Gastrocnemius medialis (tissue), 4 donors: ENCODE data around the gene CFAP57. TPM values are rescaled to one million over a fixed set of nuclear protein-coding genes. Genes with fewer than 3 reads are reported as not detected.

Experiments used
- ATAC-seq, 2 donors: fragments of 150-250 bp; one replicate each; pipeline ENCODE4 v1.9.1; 2016
- DNase-seq, 2 donors: peaks; one replicate each; pipeline ENCODE4 v3.0.0-alpha.2; 2019
- H3K27ac ChIP-seq, 4 donors: fragments of 200-600 bp; sonication (generic); 1 replicate in 1 of 4; 2 replicates in 3 of 4; pipeline ENCODE4 v1.5.1; 2016 to 2018; ENCODE audit warnings: mild to moderate bottlenecking in 2 of 4, moderate library complexity in 1 of 4
- H3K27me3 ChIP-seq, 3 donors: fragments of 200-600 bp; sonication (generic) in 2 of 3; 1 replicate in 1 of 3; 2 replicates in 2 of 3; pipeline versions ENCODE4 v1.5.1 to v1.6.0; 2016 to 2019; ENCODE audit warnings: mild to moderate bottlenecking in 1 of 3, moderate library complexity in 1 of 3
- H3K36me3 ChIP-seq, 2 donors: fragments of 200-600 bp; sonication (generic) in 1 of 2; one replicate each; pipeline ENCODE4 v1.5.1; 2017 to 2018
- H3K4me1 ChIP-seq, 2 donors: fragments of 200-600 bp; sonication (generic) in 1 of 2; one replicate each; pipeline ENCODE4 v1.5.1; 2016 to 2017; ENCODE audit warnings: mild to moderate bottlenecking in 2 of 2
- H3K4me3 ChIP-seq, 4 donors: fragments of 200-600 bp; sonication (generic) in 3 of 4; 1 replicate in 1 of 4; 2 replicates in 3 of 4; pipeline ENCODE4 v1.5.1; 2016 to 2019; ENCODE audit warnings: mild to moderate bottlenecking in 2 of 4
- H3K9me3 ChIP-seq, 3 donors: fragments of 200-600 bp; sonication (generic) in 2 of 3; 1 replicate in 1 of 3; 2 replicates in 2 of 3; pipeline ENCODE4 v1.5.1; 2016 to 2019
- POLR2A ChIP-seq, 2 donors: fragments of 450-650 bp; IDR thresholded peaks; one replicate each; pipeline ENCODE4 v1.6.1; 2017; ENCODE audit warnings: antibody characterized with exemption in 2 of 2, mild to moderate bottlenecking in 2 of 2, moderate library complexity in 2 of 2
- in situ Hi-C, 4 donors: fragments of 200-750 bp; cut with MboI; loops; one replicate each; pipeline versions ENCODE4 v1.15.0 to v1.8.0; 2017; ENCODE audit warnings: low sequenced_read_pairs in 4 of 4
- intact Hi-C: fragments of 100-400 bp; cut with DNase I; formaldehyde crosslinking; loops from one replicate; pipeline ENCODE4 v1.15.1; 2023; ENCODE audit warnings: low total_unique reads
- microRNA-seq, 2 donors: library from miRNA; unstranded; fragments of <30 nt; microRNA quantifications; one replicate each; pipeline ENCODE4, GENCODE V29; 2016; ENCODE audit warnings: borderline replicate concordance in 2 of 2
- total RNA-seq, 4 donors: library from RNA; depleted of rRNA; stranded (reverse); fragments of >200 nt; gene quantifications; one replicate each; pipeline versions ENCODE4 v1.1.0 to v1.2.3, GENCODE V29; 2016
- TF ChIP-seq, protein P1 (sequence below), 5 experiments: fragments of 450-650 bp in 3 of 5; fragments of 200-600 bp in 2 of 5; sonication (generic) in 2 of 5; IDR thresholded peaks in 4 of 5; conservative IDR thresholded peaks in 1 of 5; 1 replicate in 4 of 5; 2 replicates in 1 of 5; pipeline ENCODE4 v1.5.1; 2016 to 2019; ENCODE audit warnings: antibody characterized with exemption in 5 of 5, mild to moderate bottlenecking in 3 of 5, moderate library complexity in 3 of 5

CFAP57 gene
- total RNA-seq, 4 donors from 2014 or later, result 0.10 to 0.13 TPM; not detected in 2

GRCh38 chr1:43302721-43303470 is 130.8 kb downstream of the CFAP57 start:
- H3K36me3 ChIP-seq, result no peaks in the 10 kb centered on the region
- in situ Hi-C loops (no loop called here), intact Hi-C loops (loop anchor here (5.0 kb wide), 1 partner anchor 66 kb away; no protein-coding TSS in a partner anchor)
- no peaks in the 10 kb centered on the region for H3K9me3 ChIP-seq
- no peak for ATAC-seq
- peak overlapping the region; percentile 70 to 81 (median 74) for H3K27ac ChIP-seq
- no peaks in the 10 kb centered on the region for H3K4me1 ChIP-seq
- DNase-seq, result no peak
- no peak for TF ChIP-seq POLR2A (IDR thresholded peaks at IDR 0.05)
- TF ChIP-seq, protein P1, sequence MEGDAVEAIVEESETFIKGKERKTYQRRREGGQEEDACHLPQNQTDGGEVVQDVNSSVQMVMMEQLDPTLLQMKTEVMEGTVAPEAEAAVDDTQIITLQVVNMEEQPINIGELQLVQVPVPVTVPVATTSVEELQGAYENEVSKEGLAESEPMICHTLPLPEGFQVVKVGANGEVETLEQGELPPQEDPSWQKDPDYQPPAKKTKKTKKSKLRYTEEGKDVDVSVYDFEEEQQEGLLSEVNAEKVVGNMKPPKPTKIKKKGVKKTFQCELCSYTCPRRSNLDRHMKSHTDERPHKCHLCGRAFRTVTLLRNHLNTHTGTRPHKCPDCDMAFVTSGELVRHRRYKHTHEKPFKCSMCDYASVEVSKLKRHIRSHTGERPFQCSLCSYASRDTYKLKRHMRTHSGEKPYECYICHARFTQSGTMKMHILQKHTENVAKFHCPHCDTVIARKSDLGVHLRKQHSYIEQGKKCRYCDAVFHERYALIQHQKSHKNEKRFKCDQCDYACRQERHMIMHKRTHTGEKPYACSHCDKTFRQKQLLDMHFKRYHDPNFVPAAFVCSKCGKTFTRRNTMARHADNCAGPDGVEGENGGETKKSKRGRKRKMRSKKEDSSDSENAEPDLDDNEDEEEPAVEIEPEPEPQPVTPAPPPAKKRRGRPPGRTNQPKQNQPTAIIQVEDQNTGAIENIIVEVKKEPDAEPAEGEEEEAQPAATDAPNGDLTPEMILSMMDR (IDR thresholded peaks at IDR 0.05 in 4 of 5, conservative IDR thresholded peaks at IDR 0.05 in 1 of 5), result no peak
- H3K4me3 ChIP-seq, result peak overlapping the region; percentile 47 to 54 (median 48)
- no peaks in the 10 kb centered on the region for H3K27me3 ChIP-seq

DNA sequence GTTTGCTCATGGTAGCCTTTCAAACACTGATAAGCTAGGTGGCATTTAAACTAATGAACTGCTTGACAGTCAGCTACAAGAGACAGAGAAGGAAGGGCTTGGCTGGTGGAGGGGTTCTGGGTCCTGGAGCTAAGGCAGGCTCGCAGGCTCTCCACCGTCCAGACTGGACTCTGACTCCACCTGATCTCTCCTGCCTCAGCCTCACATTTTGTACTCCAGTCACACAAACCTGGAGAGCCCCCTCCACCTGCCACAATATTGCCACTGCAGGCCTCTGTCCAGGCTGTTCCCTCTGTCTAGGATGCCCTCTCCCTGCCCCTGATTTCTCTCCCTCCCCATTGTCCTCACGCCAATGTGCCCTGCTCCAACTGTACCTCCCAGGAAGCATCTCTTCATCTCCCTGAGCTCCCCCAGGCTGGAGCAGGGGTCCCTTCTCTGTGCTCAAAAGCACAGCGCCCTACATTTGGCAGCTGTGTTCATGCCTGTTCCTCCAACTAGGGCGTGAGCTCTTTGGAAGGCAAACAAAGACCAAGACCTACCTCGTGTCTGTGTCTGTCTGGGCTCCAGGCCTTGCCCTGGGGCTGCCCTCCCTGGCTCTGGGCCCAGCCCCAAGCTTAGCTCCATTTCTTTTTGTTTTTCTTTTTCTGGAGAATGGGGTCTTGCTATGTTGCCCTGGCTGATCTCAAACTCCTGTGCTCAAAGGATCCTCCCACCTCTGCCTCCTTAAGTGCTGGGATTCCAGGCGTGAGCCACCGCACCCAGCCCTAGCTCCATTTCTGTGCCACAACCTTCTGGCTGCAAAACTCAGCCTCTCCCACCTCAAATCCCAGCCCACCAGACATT is 131.6 kb downstream of the CFAP57 start:
- H3K27me3 ChIP-seq, result no peaks in the 10 kb centered on the region
- H3K36me3 ChIP-seq, result no peaks in the 10 kb centered on the region
- in situ Hi-C loops, result no loop called here
- TF ChIP-seq, protein P1 (IDR thresholded peaks at IDR 0.05 in 4 of 5, conservative IDR thresholded peaks at IDR 0.05 in 1 of 5), result no peak
- TF ChIP-seq POLR2A (IDR thresholded peaks at IDR 0.05), result no peak
- H3K27ac ChIP-seq, result peak overlapping the region; percentile 1 to 81 (median 74)
- ATAC-seq, result no peak
- no peaks in the 10 kb centered on the region for H3K4me1 ChIP-seq
- H3K4me3 ChIP-seq, result peak overlapping the region; percentile 47 to 54 (median 48)
- intact Hi-C loops, result loop anchor here (5.0 kb wide), 1 partner anchor 66 kb away; no protein-coding TSS in a partner anchor
- no peak for DNase-seq
- H3K9me3 ChIP-seq, result no peaks in the 10 kb centered on the region

Small RNA genes lying within 50 kb of the gene (microRNA-seq; reads per million reads assigned to microRNA genes)
- gene MIR6733, result 0.85 to 1.2 reads per million in 2 donors

Other genes starting within 250 kb of the CFAP57 start
- gene SLC2A1, start 213.5 kb upstream of the CFAP57 start, total RNA-seq, result 10 to 100 TPM in 2 of 4 donors, 1 to 10 TPM in 2; 6.3 to 16.1 (median 9.4) TPM
- gene EBNA1BP2, start within 50 bp of the CFAP57 start, total RNA-seq, result 10 to 100 TPM; 41.2 to 68.4 (median 59.1) TPM
- gene TMEM125, start 97.7 kb downstream of the CFAP57 start, total RNA-seq, result not detected
- under 1 TPM in 1 of 4 donors, not detected in 3; 0.27 TPM for gene C1orf210, start 113.3 kb downstream of the CFAP57 start, total RNA-seq
- gene TIE1, start 128.7 kb downstream of the CFAP57 start, total RNA-seq, result 10 to 100 TPM; 15.9 to 27.9 (median 20.7) TPM
- not detected for gene MPL, start 165.5 kb downstream of the CFAP57 start, total RNA-seq
- gene CDC20, start 186.7 kb downstream of the CFAP57 start, total RNA-seq, result 1 to 10 TPM in 1 of 4 donors, under 1 TPM in 3; 0.46 to 2.4 (median 0.76) TPM
- gene ELOVL1, start 195.7 kb downstream of the CFAP57 start, total RNA-seq, result 10 to 100 TPM; 19.6 to 26.7 (median 21.4) TPM
- 10 to 100 TPM; 14.9 to 30.8 (median 23.8) TPM for gene MED8, start 217.5 kb downstream of the CFAP57 start, total RNA-seq
- gene SZT2, start 217.6 kb downstream of the CFAP57 start, total RNA-seq, result 10 to 100 TPM; 15.9 to 20.9 (median 17.9) TPM